NCI-H146 (cell line): Measurements from ENCODE around the gene DZIP1.
"Not testable (repeated sequence)": the region's sequence is repeated elsewhere in the genome, so short reads cannot be mapped to it uniquely, and the experiment has no call there.

Experiments used
- DNase-seq: peaks from one replicate; lab custom pipeline; 2025; lab: John Stamatoyannopoulos, UW

DZIP1 gene

GRCh38 chr13:95644601-95645052, at the start of gene DZIP1:
Gene DZIP1, minus strand, starts transcription at chr13:95644706. Its CDS starts 2,677 bp downstream, at chr13:95642029.
- DNase-seq: peak; percentile 93

- not testable (repeated sequence) for DNase-seq
These were observed 46.5 kb upstream of the DZIP1 start for GRCh38 chr13:95690986-95691385.

- no peak for DNase-seq
These were observed 45.0 kb upstream of the DZIP1 start for GRCh38 chr13:95689582-95689926.

GRCh38 chr13:95684960-95685359, 40.5 kb upstream of the DZIP1 start:
- DNase-seq: not testable (repeated sequence)

GRCh38 chr13:95684418-95684817, 39.9 kb upstream of the DZIP1 start:
- no peak for DNase-seq

- no peak for DNase-seq
These were observed 35.2 kb upstream of the DZIP1 start for GRCh38 chr13:95679722-95680121.

GRCh38 chr13:95678967-95679366, 34.5 kb upstream of the DZIP1 start:
- DNase-seq: no peak

- DNase-seq: peak; percentile 23
These were observed 33.2 kb upstream of the DZIP1 start for GRCh38 chr13:95677564-95678266.

- DNase-seq: peak; percentile 98
These were observed 32.5 kb upstream of the DZIP1 start, which contains the start of gene DNAJC3 for GRCh38 chr13:95676762-95677563. Gene DNAJC3, plus strand, starts transcription at chr13:95677139. Its CDS starts 117 bp downstream, at chr13:95677256.

- peak; percentile 71 for DNase-seq
These were observed 31.7 kb upstream of the DZIP1 start for GRCh38 chr13:95676105-95676761.

GRCh38 chr13:95671597-95671996, 27.1 kb upstream of the DZIP1 start:
- no peak for DNase-seq

GRCh38 chr13:95667235-95667634, 22.7 kb upstream of the DZIP1 start:
- DNase-seq: not testable (repeated sequence)

GRCh38 chr13:95660981-95661581, 16.6 kb upstream of the DZIP1 start:
- DNase-seq: peak; percentile 73

- DNase-seq: no peak
These were observed 15.0 kb upstream of the DZIP1 start for GRCh38 chr13:95659500-95659899.

GRCh38 chr13:95656386-95657015, 12.0 kb upstream of the DZIP1 start:
- DNase-seq: no peak

GRCh38 chr13:95652821-95653220, 8.3 kb upstream of the DZIP1 start:
- no peak for DNase-seq

- no peak for DNase-seq
These were observed 7.8 kb upstream of the DZIP1 start for GRCh38 chr13:95652244-95652764.

GRCh38 chr13:95650696-95651095, 6.2 kb upstream of the DZIP1 start:
- no peak for DNase-seq

GRCh38 chr13:95647321-95647720, 2.8 kb upstream of the DZIP1 start:
- no peak for DNase-seq

GRCh38 chr13:95643936-95644598, 439 bp downstream of the DZIP1 start:
- peak; percentile 79 for DNase-seq

- DNase-seq: peak; percentile 66
These were observed 953 bp downstream of the DZIP1 start for GRCh38 chr13:95643571-95643935.
